HUES48 (cell line): ENCODE results near the gene KIF6.

Experiments used
- H3K27ac ChIP-seq: one replicate; pipeline ENCODE4 v1.7.0; 2013; ENCODE audit warnings: low read depth, low read length, inconsistent platforms
- H3K27me3 ChIP-seq: 2 replicates; pipeline ENCODE4 v1.6.1; 2013; ENCODE audit warnings: mild to moderate bottlenecking, low read length; ENCODE audit not compliant: control insufficient read depth, insufficient read depth
- H3K36me3 ChIP-seq: 2 replicates; pipeline ENCODE4 v1.6.1; 2013; ENCODE audit warnings: low read length; ENCODE audit not compliant: control insufficient read depth, insufficient read depth
- H3K4me1 ChIP-seq: 2 replicates; pipeline ENCODE4 v1.6.1; 2013; ENCODE audit warnings: mild to moderate bottlenecking, low read length; ENCODE audit not compliant: control insufficient read depth, insufficient read depth
- H3K4me3 ChIP-seq: 2 replicates; pipeline ENCODE4 v1.5.1; 2013; ENCODE audit warnings: mild to moderate bottlenecking, low read depth, low read length
- H3K9ac ChIP-seq: 2 replicates; pipeline ENCODE4 v1.6.1; 2013; ENCODE audit warnings: mild to moderate bottlenecking, low read depth, low read length, moderate library complexity
- H3K9me3 ChIP-seq: 2 replicates; pipeline ENCODE4 v1.6.1; 2013; ENCODE audit warnings: low read length; ENCODE audit not compliant: control insufficient read depth, insufficient read depth

The KIF6 gene

GRCh38 chr6:39428816-39429215, 296.4 kb downstream of the KIF6 start:
- H3K9me3 ChIP-seq = no peaks in the 10 kb centered on the region
- H3K27ac ChIP-seq = no peak overlapping the region
- H3K27me3 ChIP-seq = no peaks in the 10 kb centered on the region
- no peaks in the 10 kb centered on the region for H3K4me1 ChIP-seq
- no peak overlapping the region for H3K4me3 ChIP-seq
- no peaks in the 10 kb centered on the region for H3K36me3 ChIP-seq
- H3K9ac ChIP-seq = no peak overlapping the region

- H3K9me3 ChIP-seq = no peaks in the 10 kb centered on the region
- no peak overlapping the region for H3K27ac ChIP-seq
- no peaks in the 10 kb centered on the region for H3K27me3 ChIP-seq
- H3K9ac ChIP-seq = no peak overlapping the region
- no peak overlapping the region for H3K4me3 ChIP-seq
- H3K36me3 ChIP-seq = no peaks in the 10 kb centered on the region
- no peaks in the 10 kb centered on the region for H3K4me1 ChIP-seq
These were observed 297.1 kb downstream of the KIF6 start for GRCh38 chr6:39428152-39428551.

- Histone ChIP-seq H3K9me3 (no peaks in the 10 kb centered on the region), H3K27ac (no peak overlapping the region), H3K36me3 (no peaks in the 10 kb centered on the region), H3K9ac (no peak overlapping the region), H3K4me3 (no peak overlapping the region), H3K4me1 (no peaks in the 10 kb centered on the region), H3K27me3 (no peaks in the 10 kb centered on the region)
These were observed 299.1 kb downstream of the KIF6 start for GRCh38 chr6:39426073-39426456.

GRCh38 chr6:39425346-39426072, 299.7 kb downstream of the KIF6 start:
- Histone ChIP-seq H3K4me1 (no peaks in the 10 kb centered on the region), H3K27me3 (no peaks in the 10 kb centered on the region), H3K36me3 (no peaks in the 10 kb centered on the region), H3K27ac (no peak overlapping the region), H3K4me3 (no peak overlapping the region), H3K9me3 (no peaks in the 10 kb centered on the region), H3K9ac (no peak overlapping the region)

GRCh38 chr6:39424831-39425230, 300.4 kb downstream of the KIF6 start:
- H3K9me3 ChIP-seq = no peaks in the 10 kb centered on the region
- H3K9ac ChIP-seq = no peak overlapping the region
- H3K27ac ChIP-seq = no peak overlapping the region
- no peak overlapping the region for H3K4me3 ChIP-seq
- no peaks in the 10 kb centered on the region for H3K27me3 ChIP-seq
- no peaks in the 10 kb centered on the region for H3K4me1 ChIP-seq
- no peaks in the 10 kb centered on the region for H3K36me3 ChIP-seq

GRCh38 chr6:39422238-39422637, 303.0 kb downstream of the KIF6 start:
- no peaks in the 10 kb centered on the region for H3K27me3 ChIP-seq
- no peaks in the 10 kb centered on the region for H3K4me1 ChIP-seq
- no peak overlapping the region for H3K4me3 ChIP-seq
- no peaks in the 10 kb centered on the region for H3K9me3 ChIP-seq
- no peak overlapping the region for H3K9ac ChIP-seq
- H3K27ac ChIP-seq = no peak overlapping the region
- H3K36me3 ChIP-seq = no peaks in the 10 kb centered on the region

- no peaks in the 10 kb centered on the region for H3K36me3 ChIP-seq
- peaks cover 5% of the 10 kb centered on the region for H3K4me1 ChIP-seq
- no peaks in the 10 kb centered on the region for H3K9me3 ChIP-seq
- H3K4me3 ChIP-seq = no peak overlapping the region
- no peak overlapping the region for H3K27ac ChIP-seq
- no peak overlapping the region for H3K9ac ChIP-seq
- H3K27me3 ChIP-seq = no peaks in the 10 kb centered on the region
These were observed 303.6 kb downstream of the KIF6 start for GRCh38 chr6:39421383-39422225.

GRCh38 chr6:39420300-39421265, 304.6 kb downstream of the KIF6 start:
- Histone ChIP-seq H3K9ac (no peak overlapping the region), H3K36me3 (no peaks in the 10 kb centered on the region), H3K27me3 (no peaks in the 10 kb centered on the region), H3K4me3 (no peak overlapping the region), H3K4me1 (peaks cover 5% of the 10 kb centered on the region), H3K9me3 (no peaks in the 10 kb centered on the region), H3K27ac (no peak overlapping the region)

- Histone ChIP-seq H3K9ac (no peak overlapping the region), H3K9me3 (no peaks in the 10 kb centered on the region), H3K27me3 (no peaks in the 10 kb centered on the region), H3K4me1 (peaks cover 5% of the 10 kb centered on the region), H3K4me3 (no peak overlapping the region), H3K36me3 (no peaks in the 10 kb centered on the region), H3K27ac (no peak overlapping the region)
These were observed 305.6 kb downstream of the KIF6 start for GRCh38 chr6:39419607-39420006.

- H3K27me3 ChIP-seq = no peaks in the 10 kb centered on the region
- peaks cover 5% of the 10 kb centered on the region for H3K4me1 ChIP-seq
- no peaks in the 10 kb centered on the region for H3K9me3 ChIP-seq
- H3K4me3 ChIP-seq = no peak overlapping the region
- H3K9ac ChIP-seq = no peak overlapping the region
- H3K27ac ChIP-seq = no peak overlapping the region
- H3K36me3 ChIP-seq = no peaks in the 10 kb centered on the region
These were observed 307.8 kb downstream of the KIF6 start for GRCh38 chr6:39417440-39417839.
